H7 (cell line): ENCODE data around the gene CDC42EP3. TPM values are rescaled to one million over a fixed set of nuclear protein-coding genes. Genes with fewer than 3 reads are reported as not detected.

Experiments
- DNase-seq: peaks from one replicate; pipeline ENCODE4 v3.0.0; 2012
- H3K27me3 ChIP-seq: 2 replicates; pipeline ENCODE4 v1.6.0; 2011; ENCODE audit warnings: mild to moderate bottlenecking, low read length; ENCODE audit not compliant: control insufficient read depth, insufficient read depth
- H3K36me3 ChIP-seq: replicated peaks from 2 replicates; pipeline ENCODE4 v1.5.1; 2011; ENCODE audit warnings: low read length; ENCODE audit not compliant: control insufficient read depth, insufficient read depth
- H3K4me3 ChIP-seq: 2 replicates; pipeline ENCODE4 v1.5.1; 2011; ENCODE audit warnings: low read depth, mild to moderate bottlenecking, control low read depth, low read length, moderate library complexity; ENCODE audit not compliant: insufficient read depth
- total RNA-seq: library from RNA; depleted of rRNA; stranded (reverse); fragments of >200 nt; shearing (Covaris generic); gene quantifications from 2 replicates; pipeline ENCODE4 v1.2.3, GENCODE V29; 2014

Gene CDC42EP3
- total RNA-seq, 1 experiment from 2014 or later = 19.5 TPM

- Histone ChIP-seq H3K36me3 (no peaks in the 10 kb centered on the region), H3K4me3 (no peak overlapping the region), H3K27me3 (no peaks in the 10 kb centered on the region)
- DNase-seq = no peak
Measured at GRCh38 chr2:37616677-37617005, 54.8 kb downstream of the CDC42EP3 start.

- Histone ChIP-seq H3K4me3 (no peak overlapping the region), H3K36me3 (no peaks in the 10 kb centered on the region), H3K27me3 (no peaks in the 10 kb centered on the region)
- no peak for DNase-seq
Measured at GRCh38 chr2:37615804-37616676, 55.4 kb downstream of the CDC42EP3 start.

- no peak overlapping the region for H3K4me3 ChIP-seq
- H3K36me3 ChIP-seq = no peaks in the 10 kb centered on the region
- H3K27me3 ChIP-seq = no peaks in the 10 kb centered on the region
- no peak for DNase-seq
Measured at GRCh38 chr2:37614061-37614738, 57.2 kb downstream of the CDC42EP3 start.

- Histone ChIP-seq H3K27me3 (no peaks in the 10 kb centered on the region), H3K4me3 (no peak overlapping the region), H3K36me3 (no peaks in the 10 kb centered on the region)
- no peak for DNase-seq
Measured at GRCh38 chr2:37612382-37612781, 59.1 kb downstream of the CDC42EP3 start.

GRCh38 chr2:37610638-37611289, 60.7 kb downstream of the CDC42EP3 start:
- no peaks in the 10 kb centered on the region for H3K36me3 ChIP-seq
- no peaks in the 10 kb centered on the region for H3K27me3 ChIP-seq
- no peak for DNase-seq
- no peak overlapping the region for H3K4me3 ChIP-seq

- Histone ChIP-seq H3K27me3 (no peaks in the 10 kb centered on the region), H3K4me3 (no peak overlapping the region), H3K36me3 (no peaks in the 10 kb centered on the region)
- no peak for DNase-seq
Measured at GRCh38 chr2:37609782-37610181, 61.7 kb downstream of the CDC42EP3 start.

GRCh38 chr2:37604716-37605115, 66.7 kb downstream of the CDC42EP3 start:
- DNase-seq = no peak
- Histone ChIP-seq H3K36me3 (no peaks in the 10 kb centered on the region), H3K4me3 (no peak overlapping the region), H3K27me3 (no peaks in the 10 kb centered on the region)

GRCh38 chr2:37602702-37603101, 68.7 kb downstream of the CDC42EP3 start:
- H3K4me3 ChIP-seq = no peak overlapping the region
- H3K27me3 ChIP-seq = no peaks in the 10 kb centered on the region
- no peak for DNase-seq

GRCh38 chr2:37602040-37602439, 69.4 kb downstream of the CDC42EP3 start:
- no peaks in the 10 kb centered on the region for H3K36me3 ChIP-seq
- DNase-seq = no peak
- H3K27me3 ChIP-seq = no peaks in the 10 kb centered on the region
- no peak overlapping the region for H3K4me3 ChIP-seq

More at GRCh38 chr2:37602702-37603101, 68.7 kb downstream of the CDC42EP3 start:
- H3K36me3 ChIP-seq = no peaks in the 10 kb centered on the region

- DNase-seq = no peak
- no peaks in the 10 kb centered on the region for H3K36me3 ChIP-seq
- H3K4me3 ChIP-seq = no peak overlapping the region
- no peaks in the 10 kb centered on the region for H3K27me3 ChIP-seq
Measured at GRCh38 chr2:37601569-37601968, 69.9 kb downstream of the CDC42EP3 start.

- Histone ChIP-seq H3K36me3 (no peaks in the 10 kb centered on the region), H3K4me3 (no peak overlapping the region)
- DNase-seq = no peak
Measured at GRCh38 chr2:37600735-37601134, 70.7 kb downstream of the CDC42EP3 start.

GRCh38 chr2:37599688-37600525, 71.5 kb downstream of the CDC42EP3 start:
- no peak for DNase-seq
- Histone ChIP-seq H3K36me3 (no peaks in the 10 kb centered on the region), H3K4me3 (no peak overlapping the region), H3K27me3 (no peaks in the 10 kb centered on the region)

More at GRCh38 chr2:37600735-37601134, 70.7 kb downstream of the CDC42EP3 start:
- no peaks in the 10 kb centered on the region for H3K27me3 ChIP-seq

GRCh38 chr2:37593694-37594093, 77.7 kb downstream of the CDC42EP3 start:
- Histone ChIP-seq H3K27me3 (no peaks in the 10 kb centered on the region), H3K36me3 (no peaks in the 10 kb centered on the region), H3K4me3 (no peak overlapping the region)
- no peak for DNase-seq

GRCh38 chr2:37593024-37593423, 78.4 kb downstream of the CDC42EP3 start:
- H3K36me3 ChIP-seq = no peaks in the 10 kb centered on the region
- no peaks in the 10 kb centered on the region for H3K27me3 ChIP-seq
- DNase-seq = no peak
- no peak overlapping the region for H3K4me3 ChIP-seq
